Mesenchymal stem cell (in vitro differentiated cells and primary cell): Measurements from ENCODE around the gene SYNE2.
A peak's percentile ranks its signal among the peaks of the same experiment; 100 is the strongest.

Experiments
- DNase-seq: peaks from one replicate; pipeline ENCODE4 v3.0.0-alpha.2; 2013
- H2AFZ ChIP-seq: one replicate; pipeline ENCODE4 v1.6.1; 2013; ENCODE audit warnings: low read depth, mild to moderate bottlenecking, control low read depth, inconsistent platforms, low read length, moderate library complexity
- H2AK5ac ChIP-seq: 2 replicates; pipeline ENCODE4 v1.6.1; 2013; ENCODE audit warnings: low read length, moderate library complexity, mild to moderate bottlenecking, inconsistent platforms; ENCODE audit not compliant: severe bottlenecking
- H2BK120ac ChIP-seq: one replicate; pipeline ENCODE4 v1.6.1; 2013; ENCODE audit warnings: low read depth, mild to moderate bottlenecking, inconsistent platforms, low read length, moderate library complexity
- H2BK12ac ChIP-seq, 2 experiments: one replicate each; pipeline ENCODE4 v1.6.1; 2013; ENCODE audit warnings: inconsistent platforms in 2 of 2, low read length in 2 of 2, mild to moderate bottlenecking in 2 of 2, moderate library complexity in 2 of 2, control low read depth in 1 of 2
- H2BK15ac ChIP-seq: one replicate; pipeline ENCODE4 v1.6.1; 2013; ENCODE audit warnings: mild to moderate bottlenecking, low read depth, inconsistent platforms; ENCODE audit not compliant: poor library complexity, severe bottlenecking
- H2BK5ac ChIP-seq: 2 replicates; pipeline ENCODE4 v1.6.1; 2013; ENCODE audit warnings: low read depth, mild to moderate bottlenecking, low read length, control low read depth, inconsistent platforms; ENCODE audit not compliant: poor library complexity, severe bottlenecking
- H3K14ac ChIP-seq, 2 experiments: one replicate each; pipeline ENCODE4 v1.6.1; 2013; ENCODE audit warnings: inconsistent platforms in 2 of 2, low read length in 2 of 2, control low read depth in 1 of 2, mild to moderate bottlenecking in 1 of 2, moderate library complexity in 1 of 2
- H3K18ac ChIP-seq, 2 experiments: one replicate each; pipeline ENCODE4 v1.6.1; 2013; ENCODE audit warnings: inconsistent platforms in 2 of 2, low read length in 2 of 2, control low read depth in 1 of 2, low read depth in 1 of 2, mild to moderate bottlenecking in 1 of 2
- H3K23ac ChIP-seq, 2 experiments: one replicate each; pipeline ENCODE4 v1.6.1; 2013; ENCODE audit warnings: inconsistent platforms in 2 of 2, low read length in 2 of 2, mild to moderate bottlenecking in 2 of 2, moderate library complexity in 2 of 2, control low read depth in 1 of 2
- H3K27ac ChIP-seq: 2 replicates; pipeline ENCODE4 v1.5.1; 2013; ENCODE audit warnings: mild to moderate bottlenecking, moderate library complexity, low read length, control low read depth, inconsistent platforms; ENCODE audit not compliant: poor library complexity, severe bottlenecking
- H3K27me3 ChIP-seq, 2 experiments: 2 replicates each; pipeline versions ENCODE4 v1.6.1 to v1.7.0; 2013; ENCODE audit warnings: low read length in 2 of 2, mild to moderate bottlenecking in 2 of 2, moderate library complexity in 2 of 2, control low read depth in 1 of 2, inconsistent platforms in 1 of 2; ENCODE audit not compliant: control insufficient read depth in 1 of 2, insufficient read depth in 1 of 2
- H3K36me3 ChIP-seq, 2 experiments: 2 replicates each; pipeline versions ENCODE4 v1.6.1 to v1.7.0; 2013; ENCODE audit warnings: low read length in 2 of 2, control low read depth in 1 of 2, inconsistent platforms in 1 of 2, low read depth in 1 of 2, mild to moderate bottlenecking in 1 of 2; ENCODE audit not compliant: insufficient read depth in 2 of 2, control insufficient read depth in 1 of 2
- H3K4ac ChIP-seq, 2 experiments: one replicate each; pipeline ENCODE4 v1.6.1; 2013; ENCODE audit warnings: inconsistent platforms in 2 of 2, low read length in 2 of 2, mild to moderate bottlenecking in 2 of 2, moderate library complexity in 2 of 2, control low read depth in 1 of 2, low read depth in 1 of 2
- H3K4me1 ChIP-seq: 2 replicates; pipeline ENCODE4 v1.6.1; 2013; ENCODE audit warnings: low read depth, low read length, control low read depth; ENCODE audit not compliant: control insufficient read depth, insufficient read depth
- H3K4me2 ChIP-seq: 2 replicates; pipeline ENCODE4 v1.6.1; 2013; ENCODE audit warnings: low read length, mild to moderate bottlenecking, inconsistent platforms; ENCODE audit not compliant: poor library complexity, severe bottlenecking
- H3K4me3 ChIP-seq, 2 experiments: 2 replicates each; pipeline versions ENCODE4 v1.5.1 to v1.7.0; 2013; ENCODE audit warnings: low read length in 2 of 2, mild to moderate bottlenecking in 2 of 2, control low read depth in 1 of 2, low read depth in 1 of 2; ENCODE audit not compliant: insufficient read depth in 1 of 2
- H3K79me1 ChIP-seq: replicated peaks from 2 replicates; pipeline ENCODE4 v1.6.1; 2013; ENCODE audit warnings: mild to moderate bottlenecking, control low read depth, low read length, inconsistent platforms; ENCODE audit not compliant: poor library complexity, severe bottlenecking
- H3K9ac ChIP-seq: 2 replicates; pipeline ENCODE4 v1.7.0; 2013; ENCODE audit warnings: mild to moderate bottlenecking, low read length, moderate library complexity
- H3K9me3 ChIP-seq: 2 replicates; pipeline ENCODE4 v1.7.0; 2013; ENCODE audit warnings: mild to moderate bottlenecking, low read length; ENCODE audit not compliant: control insufficient read depth
- H4K8ac ChIP-seq: one replicate; pipeline ENCODE4 v1.6.1; 2013; ENCODE audit warnings: inconsistent platforms, mild to moderate bottlenecking, low read length, moderate library complexity
- H4K91ac ChIP-seq: one replicate; pipeline ENCODE4 v1.6.1; 2013; ENCODE audit warnings: mild to moderate bottlenecking, low read length, inconsistent platforms
- WGBS: methylation state at CpG from one replicate; pipeline ENCODE4 v1.1.7; 2013; ENCODE audit warnings: mixed read lengths; 5-methylcytosine and 5-hydroxymethylcytosine counted together

Gene SYNE2

DNA sequence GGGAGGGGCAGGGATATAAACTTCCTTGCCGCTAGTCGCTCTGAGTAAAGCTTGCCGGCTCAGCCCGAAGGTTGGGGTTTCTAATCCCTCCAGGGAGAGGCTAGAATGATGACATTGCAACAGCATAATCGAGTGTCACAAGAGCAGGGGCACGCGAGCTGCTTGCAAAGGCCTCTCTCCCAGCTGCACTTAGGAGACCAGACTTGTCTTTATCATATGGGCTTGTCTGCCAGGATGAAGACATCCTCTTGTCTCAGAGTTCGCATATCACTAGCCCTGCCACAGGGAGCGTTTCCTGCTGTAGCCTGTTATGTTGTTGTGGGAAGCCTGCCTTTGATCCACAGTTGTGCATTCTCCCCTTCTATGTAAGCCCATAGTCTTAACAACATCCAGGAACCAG lies 261.4 kb downstream of the SYNE2 start:
- Histone ChIP-seq H3K79me1 (no peaks in the 10 kb centered on the region), H2BK120ac (no peak overlapping the region), H2BK5ac (no peak overlapping the region), H3K36me3 (peaks cover 0 to 8% of the 10 kb centered on the region in 2 experiments), H4K91ac (no peak overlapping the region), H4K8ac (no peak overlapping the region), H2AFZ (no peak overlapping the region), H3K27me3 (no peaks in the 10 kb centered on the region), H2AK5ac (no peak overlapping the region), H3K23ac (no peak overlapping the region), H3K27ac (no peak overlapping the region), H3K9ac (no peak overlapping the region), H3K18ac (peak overlapping the region in 1 of 2 experiments; percentile 31), H3K4me2 (no peak overlapping the region), H3K14ac (no peak overlapping the region), H3K4me3 (no peak overlapping the region), H2BK12ac (no peak overlapping the region), H3K9me3 (no peaks in the 10 kb centered on the region), H2BK15ac (no peak overlapping the region), H3K4me1 (peaks cover 13% of the 10 kb centered on the region), H3K4ac (no peak overlapping the region)
- 70% methylated on average over 9 of the region's 9 CpGs for WGBS
- DNase-seq = peak; percentile 64

DNA sequence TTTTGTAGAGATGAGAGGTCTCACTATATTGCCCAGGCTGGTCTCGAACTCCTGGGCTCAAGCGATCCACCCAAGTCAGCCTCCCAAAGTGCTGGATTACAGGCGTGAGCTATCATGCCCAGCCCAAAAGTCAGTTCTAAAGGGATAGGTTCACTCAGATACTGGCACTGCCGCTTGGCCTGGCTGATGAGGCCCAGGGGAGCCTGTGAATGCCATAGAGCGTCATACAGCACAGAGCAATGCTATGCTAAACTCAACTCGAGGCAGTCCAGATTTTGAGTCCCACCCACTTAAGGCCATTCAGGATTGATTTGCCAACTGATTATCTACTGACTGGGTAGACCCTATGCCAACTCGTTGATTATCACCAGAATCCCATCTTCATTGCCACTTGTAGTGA lies 262.0 kb downstream of the SYNE2 start:
- H2AFZ ChIP-seq = no peak overlapping the region
- H2AK5ac ChIP-seq = peak overlapping the region; percentile 54
- WGBS = 96% methylated on average over 7 of the region's 7 CpGs

DNA sequence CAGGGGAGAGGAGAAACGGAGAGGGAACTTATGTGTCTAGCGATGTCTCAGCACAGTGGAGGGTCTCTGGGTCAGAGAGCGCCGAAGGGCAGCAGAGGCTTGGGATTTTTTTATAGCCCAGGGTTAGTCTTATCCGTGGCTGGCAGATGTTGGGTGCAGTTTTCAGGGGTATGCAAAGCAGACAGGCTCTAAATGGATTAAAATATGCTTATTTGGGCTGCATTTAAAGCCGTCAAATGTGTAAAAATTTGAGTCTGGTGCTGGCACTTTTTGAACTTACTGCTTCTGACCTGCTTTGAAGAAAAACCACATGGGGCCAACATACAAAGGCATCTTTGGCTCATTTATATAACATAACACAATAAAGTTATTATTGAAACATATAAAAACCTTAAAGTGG lies 262.6 kb downstream of the SYNE2 start:
- H3K79me1 ChIP-seq = no peaks in the 10 kb centered on the region
- H3K9me3 ChIP-seq = no peaks in the 10 kb centered on the region
- H3K27ac ChIP-seq = no peak overlapping the region
- no peaks in the 10 kb centered on the region for H3K27me3 ChIP-seq
- peak overlapping the region; percentile 54 for H2AK5ac ChIP-seq
- no peak overlapping the region for H4K91ac ChIP-seq
- no peak overlapping the region for H3K23ac ChIP-seq
- peaks cover 0 to 8% of the 10 kb centered on the region in 2 experiments for H3K36me3 ChIP-seq
- no peak overlapping the region for H3K18ac ChIP-seq
- 93% methylated on average over 5 of the region's 6 CpGs for WGBS
- H2BK5ac ChIP-seq = no peak overlapping the region
- no peak overlapping the region for H3K4ac ChIP-seq
- H3K9ac ChIP-seq = no peak overlapping the region
- no peak overlapping the region for H3K4me3 ChIP-seq
- no peak overlapping the region for H3K4me2 ChIP-seq
- no peak overlapping the region for H4K8ac ChIP-seq
- no peak overlapping the region for H2BK15ac ChIP-seq
- H2AFZ ChIP-seq = no peak overlapping the region
- peaks cover 13% of the 10 kb centered on the region for H3K4me1 ChIP-seq
- no peak overlapping the region for H3K14ac ChIP-seq
- no peak for DNase-seq
- no peak overlapping the region for H2BK12ac ChIP-seq
- no peak overlapping the region for H2BK120ac ChIP-seq

More for the DNA sequence above, 262.0 kb downstream of the SYNE2 start:
- Histone ChIP-seq H2BK5ac (no peak overlapping the region), H3K18ac (no peak overlapping the region), H3K4me1 (peaks cover 13% of the 10 kb centered on the region), H4K8ac (no peak overlapping the region), H3K9ac (no peak overlapping the region), H2BK15ac (no peak overlapping the region), H3K36me3 (peaks cover 0 to 8% of the 10 kb centered on the region in 2 experiments), H3K4me3 (no peak overlapping the region), H3K4me2 (no peak overlapping the region), H3K27ac (no peak overlapping the region), H3K79me1 (no peaks in the 10 kb centered on the region), H3K27me3 (no peaks in the 10 kb centered on the region), H2BK120ac (no peak overlapping the region), H3K23ac (no peak overlapping the region), H3K14ac (no peak overlapping the region), H3K9me3 (no peaks in the 10 kb centered on the region), H3K4ac (no peak overlapping the region), H4K91ac (peak overlapping the region; percentile 29), H2BK12ac (no peak overlapping the region)
- DNase-seq = no peak

GRCh38 chr14:64117671-64118402 lies 265.0 kb downstream of the SYNE2 start:
- Histone ChIP-seq H3K9ac (peak overlapping the region; percentile 59), H2AK5ac (no peak overlapping the region), H2BK120ac (no peak overlapping the region), H2BK15ac (no peak overlapping the region), H2BK5ac (peak overlapping the region; percentile 39), H3K14ac (no peak overlapping the region), H3K27me3 (no peaks in the 10 kb centered on the region), H4K8ac (no peak overlapping the region), H3K36me3 (peaks cover 0 to 10% of the 10 kb centered on the region in 2 experiments), H3K4me2 (no peak overlapping the region), H3K4ac (no peak overlapping the region), H3K4me3 (no peak overlapping the region), H3K27ac (peak overlapping the region; percentile 89), H2BK12ac (no peak overlapping the region), H3K4me1 (peaks cover 12% of the 10 kb centered on the region), H2AFZ (no peak overlapping the region), H3K18ac (no peak overlapping the region), H3K9me3 (no peaks in the 10 kb centered on the region), H4K91ac (no peak overlapping the region), H3K23ac (no peak overlapping the region), H3K79me1 (no peaks in the 10 kb centered on the region)
- DNase-seq = no peak
- 92% methylated on average over 10 of the region's 11 CpGs for WGBS
